ELR (cell line): Measurements from ENCODE around the gene FAM222A.
A peak's percentile ranks its signal among the peaks of the same experiment; 100 is the strongest.

Experiments used
- DNase-seq: peaks from one replicate; pipeline ENCODE4 v3.0.0-alpha.2; 2015; ENCODE audit warnings: low read depth

Gene FAM222A

DNA sequence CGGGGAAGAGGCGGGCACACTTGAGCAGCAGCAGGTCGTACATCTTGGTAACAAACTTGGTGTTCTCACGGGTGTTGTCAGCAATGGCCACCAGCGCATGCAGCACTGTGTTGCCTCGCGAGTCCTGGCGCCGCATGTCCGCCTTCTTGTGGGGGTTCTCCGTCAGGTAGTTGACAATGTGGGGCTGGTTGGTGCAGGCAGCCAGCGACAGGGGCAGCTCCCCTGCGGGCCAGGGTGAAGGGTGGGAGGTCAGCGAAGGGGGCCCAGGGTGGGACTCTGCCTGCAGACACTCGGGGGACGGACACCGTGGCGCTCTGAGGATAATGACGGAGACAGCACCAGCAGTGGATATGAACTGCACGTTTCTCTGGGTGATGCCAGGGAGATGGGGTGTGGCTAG is 85.1 kb downstream of the FAM222A start:
- DNase-seq, result no peak

DNA sequence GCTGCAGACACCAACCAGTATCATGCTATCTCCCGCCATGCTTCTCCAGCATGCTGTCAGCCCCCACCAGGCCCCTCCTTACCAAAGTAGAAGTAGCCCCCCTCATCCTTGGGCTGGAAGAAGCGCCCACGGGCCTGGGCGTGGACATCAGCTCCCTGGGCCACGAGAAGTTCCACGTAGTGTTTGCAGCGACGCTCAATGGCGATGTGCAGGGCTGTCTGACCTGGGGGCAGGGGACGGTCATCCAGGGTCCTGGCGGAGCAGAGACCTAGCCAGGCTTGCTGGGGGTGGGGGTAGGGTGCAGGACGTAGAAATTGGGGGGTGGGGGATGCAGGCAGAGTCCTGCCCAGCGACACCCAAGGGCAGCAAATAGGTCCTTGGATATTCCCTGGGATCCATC is 86.9 kb downstream of the FAM222A start:
- DNase-seq, result no peak

DNA sequence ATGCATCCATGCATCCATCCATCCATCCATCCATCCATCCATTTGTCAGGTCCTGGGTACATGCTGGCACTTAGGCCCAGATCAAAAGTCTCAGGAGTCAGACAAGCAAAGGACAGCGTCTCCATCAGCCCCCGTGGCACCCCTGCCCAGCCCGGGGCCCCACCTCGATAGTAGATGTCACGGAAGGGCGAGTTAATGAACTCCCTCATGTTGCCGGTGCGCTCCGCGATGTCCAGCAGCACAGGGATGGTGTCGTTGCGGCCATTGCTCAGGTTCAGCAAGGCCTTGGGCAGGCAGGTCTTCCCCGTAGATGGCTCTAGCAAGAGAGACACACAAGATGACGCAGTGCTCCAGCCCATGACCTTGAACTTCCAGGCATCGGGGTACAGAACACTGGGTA is 89.2 kb downstream of the FAM222A start:
- no peak for DNase-seq

DNA sequence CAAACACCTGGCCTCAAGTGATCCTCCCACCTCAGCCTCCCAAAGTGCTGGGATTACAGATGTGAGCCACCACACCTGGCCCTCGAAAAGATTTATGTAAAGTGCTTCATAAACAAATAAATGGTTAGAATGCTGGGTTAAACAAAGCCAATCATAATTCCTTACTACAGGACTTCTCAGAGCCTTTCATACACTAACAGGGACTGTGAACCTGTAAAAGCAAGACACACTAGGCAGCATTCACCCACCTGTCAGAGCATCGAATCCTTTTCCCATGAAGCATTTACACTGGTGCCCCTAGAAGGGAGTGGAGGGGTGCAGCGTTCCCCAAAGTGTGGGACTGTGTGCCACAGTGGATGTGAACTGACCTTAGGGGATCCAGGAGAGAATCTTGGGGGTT is 90.1 kb downstream of the FAM222A start:
- DNase-seq, result no peak

DNA sequence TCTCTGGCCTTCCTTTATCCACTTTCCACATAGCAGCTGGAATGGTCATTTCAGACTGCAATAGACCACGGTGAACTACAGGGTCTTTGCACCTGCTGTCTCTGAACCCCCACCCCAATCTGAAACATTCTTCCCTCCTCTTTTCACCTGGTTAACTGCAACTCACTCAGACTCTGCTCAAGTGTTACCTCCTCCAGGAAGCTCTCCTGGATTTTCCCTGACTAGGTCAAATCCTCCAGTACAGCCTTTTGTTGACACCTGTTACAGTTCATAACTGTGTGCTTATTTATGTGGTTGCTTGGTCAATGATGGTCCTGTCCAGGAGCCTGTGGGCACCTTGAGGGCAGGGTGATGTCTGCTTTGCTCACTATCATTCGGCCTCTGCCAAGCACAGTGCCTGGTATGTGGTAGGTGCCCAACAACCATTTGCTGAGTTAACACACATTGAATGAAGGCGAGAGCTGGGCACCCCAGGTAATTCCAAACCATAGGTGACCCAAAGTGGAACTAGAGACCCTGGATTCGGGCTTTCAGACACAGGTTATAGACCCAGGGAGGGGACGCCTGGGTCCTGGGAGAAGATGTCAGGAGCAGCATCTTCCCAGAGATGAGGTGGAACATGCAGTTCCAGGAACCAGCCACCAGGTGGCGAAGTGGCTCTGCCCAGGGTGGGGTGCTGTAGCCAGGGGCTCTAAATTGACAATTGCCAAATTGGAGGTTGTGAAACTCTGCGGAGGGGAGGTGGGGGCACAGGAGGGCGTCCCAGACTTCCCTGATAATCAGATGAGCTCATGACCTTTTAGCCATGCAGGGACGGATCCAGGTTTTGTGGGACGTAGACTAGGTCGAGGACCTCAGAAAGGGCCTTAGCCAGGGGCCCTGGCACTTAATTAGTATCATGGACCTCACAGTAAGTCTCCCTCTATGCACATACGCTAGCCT is 91.5 kb downstream of the FAM222A start:
- DNase-seq, result peak; percentile 63

DNA sequence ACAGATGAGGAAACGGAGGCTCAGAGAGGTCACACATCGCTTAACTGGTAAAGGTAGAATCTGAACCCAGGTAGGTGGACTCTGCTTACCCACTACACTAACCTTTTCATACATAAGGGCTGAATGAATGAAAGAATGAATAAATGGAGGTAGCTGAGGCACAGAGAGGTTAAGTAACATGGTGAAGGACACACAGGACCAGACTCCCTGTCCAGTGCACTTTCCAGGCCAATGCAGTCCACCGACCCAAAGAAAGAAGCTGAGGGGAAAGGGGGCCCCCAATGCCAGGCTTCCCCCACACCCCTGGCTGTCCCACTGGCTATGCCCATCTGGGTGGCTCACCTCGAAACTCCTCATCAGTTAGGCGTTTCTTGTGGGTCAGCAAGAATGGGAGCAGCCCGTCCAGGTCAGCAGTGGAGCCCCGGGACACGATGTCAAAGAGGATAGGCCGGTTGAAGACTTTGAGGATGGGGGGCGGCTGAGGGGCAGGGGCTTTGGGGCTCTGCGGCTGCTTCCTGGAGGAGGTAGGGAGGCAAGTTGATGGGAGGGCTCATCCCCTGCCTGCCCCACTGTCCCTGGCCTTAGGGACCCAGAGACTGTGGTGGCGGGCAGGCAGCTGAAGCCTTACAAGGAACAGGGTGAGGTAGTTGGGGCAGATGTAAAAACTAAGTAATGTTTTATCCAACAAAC is 94.5 kb downstream of the FAM222A start:
- DNase-seq, result no peak

DNA sequence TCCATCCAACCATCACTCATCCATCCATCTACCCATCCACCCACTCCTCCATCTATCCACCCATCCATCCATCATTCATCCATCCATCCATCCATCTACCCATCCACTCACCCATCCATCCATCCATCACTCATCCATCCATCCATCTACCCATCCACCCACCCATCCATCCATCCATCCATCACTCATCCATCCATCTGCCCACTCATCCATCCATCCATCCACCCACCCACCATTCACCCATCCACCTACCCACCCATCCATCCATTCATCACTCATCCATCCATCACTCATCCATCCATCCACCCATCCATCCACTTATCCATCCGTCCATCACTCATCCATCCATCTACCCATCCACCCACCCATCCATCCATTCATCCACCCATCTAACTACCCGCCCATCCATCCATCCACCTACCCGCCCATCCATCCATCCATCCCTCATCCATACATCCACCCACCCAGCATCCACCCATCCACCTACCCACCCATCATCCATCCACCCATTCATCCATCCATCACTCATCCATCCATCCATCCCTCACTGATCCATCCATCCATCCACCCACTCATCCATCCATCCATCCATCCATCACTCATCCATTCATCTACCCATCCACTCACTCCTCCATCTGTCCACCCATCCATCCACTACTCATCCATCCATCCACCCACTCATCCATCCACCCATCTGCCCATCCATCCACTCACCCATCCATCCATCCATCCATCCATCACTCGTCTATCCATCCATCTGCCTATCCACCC is 95.4 kb downstream of the FAM222A start:
- DNase-seq, result no peak

DNA sequence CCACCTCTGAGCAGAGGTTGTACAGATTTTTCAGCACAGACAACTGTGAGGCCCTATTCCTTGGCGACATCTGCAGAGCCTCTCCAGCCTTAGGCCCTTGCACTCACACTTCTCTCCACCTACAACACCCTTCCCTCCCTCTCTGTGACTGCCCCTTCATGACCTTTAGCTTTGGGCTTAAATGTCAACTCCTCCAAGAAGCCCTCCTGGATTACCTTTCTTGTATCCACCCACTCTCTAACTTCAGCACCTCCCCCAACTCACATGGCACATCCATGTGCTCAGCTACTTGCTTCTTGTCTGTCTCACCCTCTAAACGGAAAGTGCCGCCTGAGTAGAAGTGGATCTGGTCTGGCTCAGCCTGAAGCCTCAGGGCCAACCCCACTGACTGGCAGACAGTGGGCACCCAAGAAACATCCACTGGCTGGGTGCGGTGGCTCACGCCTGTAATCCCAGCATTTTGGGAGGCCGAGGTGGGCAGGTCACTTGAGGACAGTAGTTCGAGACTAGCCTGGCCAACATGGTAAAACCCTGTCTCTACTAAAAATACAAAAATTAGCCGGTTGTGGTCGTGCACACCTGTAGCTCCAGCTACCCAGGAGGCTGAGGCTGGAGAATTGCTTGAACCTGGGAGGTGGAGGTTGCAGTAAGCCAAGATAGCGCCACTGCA is 97.5 kb downstream of the FAM222A start:
- DNase-seq, result no peak

DNA sequence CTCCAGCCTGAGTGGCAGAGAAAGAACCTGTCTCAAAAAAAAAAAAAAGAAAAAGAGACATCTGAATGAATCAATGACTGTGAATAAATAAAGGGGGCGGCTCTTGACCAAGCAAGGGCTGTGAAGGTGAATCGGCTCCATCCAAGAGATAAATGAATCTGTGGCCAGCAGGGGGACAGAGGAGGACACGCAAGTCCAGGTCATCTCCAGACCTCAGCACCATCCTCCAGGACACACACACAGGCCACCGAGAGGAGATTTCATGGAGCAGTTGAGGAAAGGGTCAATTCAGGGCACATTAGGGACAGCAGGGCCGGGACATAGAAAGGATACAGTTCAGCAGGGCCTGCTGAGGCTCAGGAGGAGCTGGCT is 98.0 kb downstream of the FAM222A start:
- DNase-seq, result peak; percentile 36

DNA sequence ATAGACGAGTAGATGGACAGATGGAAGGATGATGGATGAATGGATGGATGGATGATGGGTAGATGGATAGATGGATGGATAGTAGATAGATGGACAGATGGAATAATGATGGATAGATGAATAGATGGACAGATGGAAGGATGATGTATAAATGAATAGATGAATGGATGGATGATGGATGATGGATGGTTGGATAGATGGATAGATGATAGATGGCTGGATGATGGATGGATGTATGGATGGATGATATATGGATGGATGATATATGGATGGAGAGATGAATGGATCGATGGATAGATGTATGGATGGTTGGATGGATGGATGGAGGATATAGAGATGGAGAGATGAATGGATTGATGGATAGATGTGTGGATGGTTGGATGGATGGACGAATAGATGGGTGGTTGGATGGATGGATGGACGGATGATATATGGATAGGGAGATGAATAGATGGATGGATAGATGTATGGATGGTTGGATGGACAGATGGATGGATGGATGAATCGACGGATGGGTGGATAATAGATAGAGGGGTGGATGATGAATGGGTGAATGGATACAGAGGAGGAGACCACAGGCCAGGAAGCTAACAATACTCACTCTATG is 100.3 kb downstream of the FAM222A start:
- no peak for DNase-seq

DNA sequence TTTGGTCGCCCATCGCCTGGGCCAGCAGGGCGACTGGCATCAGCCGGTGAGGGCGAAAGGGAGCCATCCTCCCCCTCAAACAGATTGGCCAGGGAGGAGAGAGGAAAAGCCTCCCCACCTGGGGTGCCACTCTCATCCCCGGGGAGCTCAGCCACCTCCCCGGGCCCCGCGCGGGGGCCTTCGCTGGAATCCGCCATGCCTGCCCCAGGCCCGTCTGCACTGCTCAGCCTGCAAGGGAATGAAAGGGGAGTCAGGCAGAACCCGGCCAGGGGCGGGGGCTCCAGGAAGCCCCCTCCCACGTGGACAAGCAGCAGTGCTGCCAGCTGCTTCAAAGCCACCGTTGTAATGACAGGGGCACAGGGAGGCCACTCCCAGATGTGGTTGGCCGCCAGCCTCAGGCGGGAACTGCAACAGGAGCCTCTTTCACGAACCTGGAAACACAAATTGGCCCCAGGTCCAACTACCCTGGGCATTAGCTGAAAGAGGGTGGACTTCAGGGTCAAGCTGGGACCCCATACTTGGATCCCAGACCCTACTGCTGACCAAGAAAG is 101.0 kb downstream of the FAM222A start:
- no peak for DNase-seq

DNA sequence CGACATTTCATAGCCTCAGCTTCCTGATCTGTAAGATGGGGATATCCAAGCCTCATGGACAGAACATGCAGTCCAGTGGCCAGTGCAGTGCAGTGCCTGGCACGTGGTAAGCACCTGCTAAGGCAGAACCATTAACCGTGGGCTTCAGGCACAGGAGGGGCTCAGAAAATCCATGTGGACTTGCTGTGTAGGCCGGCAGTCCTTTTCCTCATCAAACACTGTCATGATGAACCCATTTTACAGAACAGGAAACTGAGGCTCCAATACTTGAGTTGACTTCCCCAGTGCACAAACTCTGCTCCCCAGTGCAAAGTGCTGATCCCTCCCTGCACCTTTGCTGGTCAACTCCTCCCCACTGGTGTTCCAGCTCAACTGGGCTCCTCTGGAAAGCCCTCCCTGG is 101.6 kb downstream of the FAM222A start:
- no peak for DNase-seq

DNA sequence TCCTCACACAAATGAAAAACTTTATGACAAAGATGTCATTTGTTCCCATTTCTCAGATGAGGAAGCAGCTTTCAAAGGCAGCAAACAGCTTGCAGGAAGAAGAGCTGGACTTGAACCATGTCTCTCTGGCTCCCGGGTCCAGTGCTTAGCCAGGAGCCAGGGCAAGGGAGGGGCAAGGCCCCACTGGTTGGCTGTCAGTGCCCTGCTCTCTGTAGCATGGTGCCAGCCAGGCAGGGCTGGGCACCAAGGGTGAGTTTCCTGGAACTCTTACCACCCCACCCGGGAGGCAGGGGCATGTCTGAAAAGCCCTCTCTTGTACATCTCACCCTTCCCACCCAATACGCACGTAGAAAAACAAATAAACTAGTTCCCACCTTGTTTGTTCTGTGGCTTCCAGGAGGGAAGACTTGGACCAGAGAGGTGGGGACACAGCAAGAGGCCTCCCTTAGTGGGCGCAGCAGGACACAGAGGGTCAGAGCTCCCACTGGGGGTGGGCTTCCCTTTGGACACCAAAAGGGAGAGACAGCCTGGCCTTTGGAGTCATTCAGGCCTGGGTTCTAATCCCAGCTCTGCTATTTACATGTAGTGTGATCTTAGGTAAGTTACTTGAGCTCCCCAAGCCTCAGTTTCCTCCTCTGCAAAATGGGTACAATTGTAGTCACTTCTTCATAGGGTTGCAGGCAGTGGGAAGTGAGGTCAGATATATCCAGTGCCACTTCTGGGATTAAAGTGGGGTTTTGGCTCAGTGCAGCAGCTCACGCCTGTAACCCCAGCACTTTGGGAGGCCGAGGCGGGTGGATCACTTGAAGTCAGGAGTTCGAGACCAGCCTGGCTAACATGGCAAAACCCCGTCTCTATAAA is 102.4 kb downstream of the FAM222A start:
- DNase-seq, result no peak

DNA sequence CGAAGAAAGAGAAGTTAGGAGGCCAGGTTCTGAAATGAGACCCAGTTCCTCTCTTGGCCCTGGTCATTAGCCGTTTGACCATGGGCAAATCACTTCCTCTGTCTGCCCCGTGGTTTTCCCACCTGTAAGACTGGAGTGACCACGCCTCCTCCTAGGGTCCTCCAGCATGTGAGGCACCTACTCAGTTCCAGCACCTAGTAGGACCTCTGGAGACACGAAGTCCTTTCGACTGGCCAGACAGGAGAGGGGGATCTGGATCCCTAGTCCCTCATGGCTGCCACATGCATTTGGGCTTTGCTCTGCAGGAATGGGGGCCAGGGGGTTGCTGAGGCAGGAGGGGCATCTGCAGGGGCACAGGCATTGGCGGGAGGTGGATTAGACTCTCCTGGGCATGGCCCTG is 103.2 kb downstream of the FAM222A start:
- DNase-seq, result no peak

DNA sequence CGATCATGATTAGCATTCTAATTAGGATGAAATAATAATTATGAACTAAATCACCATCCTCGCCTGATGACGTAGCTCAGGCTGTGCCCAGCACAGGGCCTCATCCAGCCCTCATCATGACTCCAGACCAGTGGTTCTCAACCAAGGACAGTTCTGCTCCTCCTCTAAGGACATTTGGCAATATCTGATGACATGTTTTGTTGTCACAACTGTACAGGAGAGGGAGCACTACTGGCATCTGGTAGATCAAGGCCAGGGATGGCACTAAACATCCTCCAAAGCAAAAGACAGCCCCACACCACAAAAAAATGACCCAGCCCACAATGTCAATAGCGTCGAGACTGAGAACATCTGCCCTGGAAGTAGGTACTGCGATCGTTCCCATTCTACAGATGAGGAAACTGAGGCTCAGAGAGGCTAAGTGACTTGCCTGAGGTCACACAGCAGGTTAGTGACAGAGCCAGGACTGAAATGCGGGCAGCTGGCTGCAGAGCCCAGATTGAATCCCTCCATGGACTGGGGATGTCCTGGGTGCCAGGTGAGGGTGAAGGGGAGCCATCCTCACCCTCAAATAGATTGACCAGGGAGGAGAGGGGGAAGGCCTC is 104.1 kb downstream of the FAM222A start:
- DNase-seq, result no peak

DNA sequence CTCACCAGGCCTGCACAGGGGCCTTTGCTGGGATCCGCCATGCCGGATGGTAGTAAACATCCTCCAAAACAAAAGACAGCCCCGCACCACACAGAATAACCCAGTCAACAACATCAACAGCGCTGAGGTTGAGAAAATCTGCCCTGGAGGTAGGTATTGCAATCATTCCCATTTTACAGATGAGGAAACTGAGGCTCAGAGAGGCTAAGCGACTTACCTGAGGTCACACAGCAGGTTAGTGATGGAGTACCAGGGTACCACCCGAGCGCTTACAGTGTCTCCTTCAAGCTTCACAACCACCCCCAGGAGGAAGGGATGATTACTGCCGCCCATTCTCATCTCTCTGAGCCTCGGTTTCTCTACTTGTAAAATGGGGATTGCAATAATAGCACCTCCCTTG is 104.6 kb downstream of the FAM222A start:
- no peak for DNase-seq

DNA sequence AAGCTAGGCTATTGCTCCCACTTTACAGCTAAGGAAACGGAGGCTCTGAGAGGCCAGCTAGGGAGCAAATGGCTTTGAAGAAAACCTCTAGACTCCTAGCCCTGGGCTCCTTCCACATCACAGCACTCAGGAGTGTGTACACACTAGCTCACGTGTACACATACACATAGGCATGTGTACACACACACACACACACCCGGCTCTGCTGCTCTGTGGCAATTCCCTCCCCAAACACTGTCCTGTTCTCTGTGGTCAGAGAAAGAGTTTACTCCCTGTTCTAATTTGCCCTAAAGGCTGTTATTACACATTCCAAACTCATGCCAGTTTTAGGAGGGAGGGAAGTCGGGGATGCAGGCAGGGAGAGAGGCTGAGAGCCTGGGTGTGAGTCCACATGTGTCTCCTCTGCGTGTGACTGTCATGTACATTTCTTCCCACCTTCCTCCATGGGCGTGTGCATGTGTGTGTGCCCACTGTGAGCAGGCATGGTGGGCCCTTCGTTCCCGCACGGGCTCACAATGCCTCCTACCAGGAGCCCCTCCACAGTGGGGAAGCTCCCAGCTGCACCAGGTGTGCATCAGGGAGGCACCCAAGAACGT is 105.4 kb downstream of the FAM222A start:
- DNase-seq, result peak; percentile 68
